ENCODE measurements around the gene SELENOS. TPM values are rescaled to one million over a fixed set of nuclear protein-coding genes. Genes with fewer than 3 reads are reported as not detected.

The SELENOS gene
- total and polyA plus RNA-seq, 12 donors, result 28.4 to 192 (median 43.2) TPM

- intact Hi-C loops (cut with DNase I), result loop anchor here in 4 of 10 donors (5.0 to 10.0 kb wide), 3 partner anchors 52 to 62 kb away; no protein-coding TSS in a partner anchor
- WGBS, 2 donors, result 70% methylated on average over 10 of the region's 10 CpGs
- no peaks in the 10 kb centered on the region for H3K27me3 ChIP-seq
- H3K9me3 ChIP-seq, result no peaks in the 10 kb centered on the region
- peak overlapping the region in 4 of 10 donors; percentile 25 to 80 (median 38) for H3K27ac ChIP-seq
- peak overlapping the region in 3 of 10 donors; percentile 9 to 28 (median 16) for H3K4me3 ChIP-seq
- ATAC-seq (no peak), DNase-seq (no peak)
- H3K4me1 ChIP-seq, result peaks cover 19 to 88% (median 84%) of the 10 kb centered on the region in 9 donors
- peaks cover 0 to 27% (median 0%) of the 10 kb centered on the region in 9 donors for H3K36me3 ChIP-seq
- no peak for TF ChIP-seq CTCF (IDR thresholded peaks at IDR 0.05)
These were observed 30.2 kb downstream of the SELENOS start for GRCh38 chr15:101246824-101247745.

GRCh38 chr15:101246391-101246790 is 30.9 kb downstream of the SELENOS start:
- no peaks in the 10 kb centered on the region for H3K27me3 ChIP-seq
- intact Hi-C loops (cut with DNase I), result loop anchor here in 4 of 10 donors (5.0 to 10.0 kb wide), 3 partner anchors 52 to 62 kb away; no protein-coding TSS in a partner anchor
- TF ChIP-seq CTCF (IDR thresholded peaks at IDR 0.05), result no peak

GRCh38 chr15:101244889-101245668 is 32.2 kb downstream of the SELENOS start:
- intact Hi-C loops (cut with DNase I), result loop anchor here in 7 of 10 donors (5.0 to 10.0 kb wide), 7 partner anchors 38 to 153 kb away; no protein-coding TSS in a partner anchor
- DNase-seq, result no peak
- H3K9me3 ChIP-seq, result no peaks in the 10 kb centered on the region
- TF ChIP-seq CTCF (IDR thresholded peaks at IDR 0.05), result no peak
- H3K27ac ChIP-seq, result peak overlapping the region in 2 of 10 donors; percentile 28 to 80
- ATAC-seq, result no peak
- peaks cover 19 to 100% (median 97%) of the 10 kb centered on the region in 9 donors for H3K4me1 ChIP-seq
- no peaks in the 10 kb centered on the region for H3K27me3 ChIP-seq
- H3K36me3 ChIP-seq, result peaks cover 0 to 37% (median 0%) of the 10 kb centered on the region in 9 donors
- no peak overlapping the region for H3K4me3 ChIP-seq
- WGBS, 2 donors, result 89 to 90% methylated on average over 14 of the region's 14 CpGs

More at GRCh38 chr15:101246391-101246790, 30.9 kb downstream of the SELENOS start:
- DNase-seq, result no peak
- Histone ChIP-seq H3K27ac (peak overlapping the region in 4 of 10 donors; percentile 25 to 80 (median 38)), H3K36me3 (peaks cover 0 to 31% (median 0%) of the 10 kb centered on the region in 9 donors), H3K4me1 (peaks cover 19 to 94% (median 91%) of the 10 kb centered on the region in 9 donors), H3K9me3 (no peaks in the 10 kb centered on the region), H3K4me3 (peak overlapping the region in 2 of 10 donors; percentile 16 to 28)
- 60 to 70% methylated on average over 6 of the region's 6 CpGs for WGBS, 2 donors
- no peak for ATAC-seq
